Measurements from ENCODE around the gene RASD1.

RASD1 gene

DNA sequence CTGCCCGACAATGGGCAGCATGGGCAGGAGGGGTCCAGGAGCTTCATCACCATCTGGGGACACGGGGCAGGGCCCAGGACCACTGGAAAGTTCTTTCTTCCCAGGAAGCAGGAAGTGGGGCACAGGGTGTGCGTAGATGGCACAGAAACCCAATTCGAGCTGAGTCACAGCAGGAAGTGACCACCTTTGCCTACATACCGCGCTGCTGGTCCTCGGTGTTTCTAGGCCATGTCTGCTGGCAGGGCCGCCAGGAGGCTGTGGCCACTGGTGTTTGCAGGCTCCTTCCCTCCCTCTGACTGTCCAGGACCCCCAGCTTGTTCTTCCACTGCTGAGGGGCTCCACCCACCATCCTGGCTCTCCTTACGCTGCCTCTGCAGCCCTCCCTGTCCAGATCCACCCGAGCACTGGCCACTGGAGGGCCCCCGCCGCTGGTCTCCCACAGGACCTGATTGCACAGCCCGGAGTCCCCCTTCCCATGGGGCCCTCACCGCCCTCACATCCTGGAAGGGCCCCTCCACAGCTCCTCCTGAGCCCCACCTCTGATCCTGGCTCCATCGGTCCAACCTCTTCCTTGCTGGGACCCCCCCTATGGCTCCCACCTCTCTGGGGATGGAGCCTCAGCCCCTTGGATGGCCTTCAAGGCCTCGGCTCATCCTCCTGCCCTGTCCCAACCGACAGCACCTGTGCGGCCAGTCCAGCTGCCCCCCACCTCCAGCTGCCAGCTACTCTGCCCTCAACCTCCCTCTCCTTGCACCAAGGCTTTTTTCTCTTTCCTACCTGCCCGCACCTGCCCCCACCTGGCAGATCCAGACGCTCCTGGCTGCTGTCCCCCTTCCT, 14.5 kb upstream of the RASD1 start:
- DNase-seq (ENCODE audit: low read depth): no peak

DNA sequence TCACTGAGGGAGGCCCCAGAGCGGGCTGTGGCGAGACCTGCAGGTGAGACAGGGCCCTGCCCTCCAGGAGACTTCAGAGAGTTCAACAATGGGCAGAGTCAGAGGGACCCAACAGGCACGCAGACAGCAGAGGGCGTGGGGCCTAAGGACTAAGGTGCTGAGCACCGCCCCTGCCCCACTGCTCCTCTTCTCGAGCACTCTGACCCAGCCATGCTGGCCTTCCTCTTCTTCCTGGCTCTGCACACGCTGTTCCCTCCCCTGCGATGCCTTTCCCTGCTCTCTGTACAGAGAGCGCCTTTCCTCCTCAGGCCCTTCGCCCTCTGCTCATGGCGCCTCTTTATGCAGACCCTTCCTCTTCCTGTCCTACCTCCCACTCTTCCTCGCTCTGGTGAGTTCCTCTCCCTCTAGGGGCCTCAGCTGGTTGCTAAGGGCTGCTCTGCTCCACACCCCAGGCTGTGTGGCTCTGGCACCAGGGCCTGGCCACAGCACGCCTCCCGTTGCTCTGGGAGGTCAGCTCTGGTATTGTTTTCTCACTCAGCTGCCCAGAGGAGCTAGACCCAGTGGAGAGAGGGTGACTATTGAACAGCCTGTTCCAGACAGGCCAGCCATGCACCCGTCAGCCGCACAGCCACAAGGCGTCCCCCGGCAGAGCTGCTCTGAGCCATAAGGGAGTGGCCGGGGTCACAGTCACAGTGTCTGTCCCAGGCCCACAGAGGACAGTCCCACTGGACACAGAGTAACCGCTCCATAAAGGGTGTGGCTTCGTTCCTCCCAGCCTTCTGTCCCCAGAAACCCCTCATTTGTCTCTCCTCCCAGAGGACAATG, 13.6 kb upstream of the RASD1 start:
- DNase-seq (ENCODE audit: low read depth): no peak

GRCh38 chr17:17508646-17509591, 12.7 kb upstream of the RASD1 start:
- DNase-seq (ENCODE audit: low read depth): no peak

- no peak for DNase-seq (ENCODE audit: low read depth)
These were observed 11.9 kb upstream of the RASD1 start for GRCh38 chr17:17508019-17508535.

DNA sequence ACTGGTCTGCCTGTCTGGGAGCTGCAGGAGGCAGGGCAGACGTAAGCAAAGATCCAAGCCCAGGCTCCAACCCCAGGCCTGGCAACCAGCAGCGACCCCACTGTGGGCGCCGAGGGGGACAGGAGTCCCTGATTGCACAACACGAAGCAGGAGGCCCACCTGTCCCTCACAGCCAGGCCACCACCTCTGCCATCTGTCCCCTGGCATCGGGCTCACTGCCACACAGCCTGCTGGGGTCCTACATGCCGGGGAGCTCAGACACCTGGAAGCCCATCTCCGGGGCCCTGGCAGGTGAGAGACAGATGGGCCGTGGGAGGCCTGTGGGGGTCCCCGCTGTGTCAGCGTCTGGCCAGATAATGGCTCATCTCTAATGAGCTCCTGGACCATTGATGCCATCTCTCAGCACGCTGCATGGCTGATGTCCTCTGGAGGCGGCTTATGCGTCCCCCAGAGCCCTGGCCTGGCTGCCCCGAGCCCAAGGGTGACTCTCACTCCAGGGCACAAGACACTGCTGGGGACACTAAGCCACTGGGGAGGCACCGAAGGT, 11.3 kb upstream of the RASD1 start:
- no peak for DNase-seq (ENCODE audit: low read depth)

- DNase-seq (ENCODE audit: low read depth): no peak
These were observed 10.8 kb upstream of the RASD1 start for GRCh38 chr17:17506893-17507464.

GRCh38 chr17:17506181-17506741, 10.1 kb upstream of the RASD1 start:
- no peak for DNase-seq (ENCODE audit: low read depth)

DNA sequence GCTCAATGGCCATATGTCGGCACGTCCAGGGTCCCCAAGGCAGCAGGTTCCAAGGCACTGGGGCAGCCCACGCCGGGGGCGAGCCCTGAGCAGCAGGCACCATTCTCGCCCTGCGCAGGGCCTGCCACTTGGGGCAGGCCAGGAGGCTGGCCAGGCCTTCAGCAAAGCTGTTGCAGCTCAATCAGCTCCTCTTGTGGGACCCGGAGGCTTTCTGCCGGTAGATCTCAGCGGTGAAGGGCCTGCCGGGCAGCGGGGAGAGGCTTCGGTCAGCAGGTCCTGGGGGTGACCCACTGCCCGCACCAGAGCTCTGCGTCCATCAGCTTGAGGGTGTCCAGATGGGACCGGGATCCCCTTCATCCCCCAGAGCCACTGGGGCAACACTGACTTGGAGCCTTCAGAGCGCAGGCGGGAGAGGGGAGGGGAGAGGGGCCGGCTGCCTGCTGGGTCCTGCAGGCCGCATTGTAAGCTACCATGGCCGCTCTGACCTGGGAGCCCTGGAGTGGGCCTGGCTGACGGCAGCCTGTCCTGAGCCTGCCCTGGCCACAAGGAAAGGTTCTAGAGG, 9.5 kb upstream of the RASD1 start:
- DNase-seq (ENCODE audit: low read depth): no peak

GRCh38 chr17:17505151-17505550, 9.0 kb upstream of the RASD1 start:
- DNase-seq (ENCODE audit: low read depth): no peak

GRCh38 chr17:17504341-17505140, 8.3 kb upstream of the RASD1 start:
- no peak for DNase-seq (ENCODE audit: low read depth)

DNA sequence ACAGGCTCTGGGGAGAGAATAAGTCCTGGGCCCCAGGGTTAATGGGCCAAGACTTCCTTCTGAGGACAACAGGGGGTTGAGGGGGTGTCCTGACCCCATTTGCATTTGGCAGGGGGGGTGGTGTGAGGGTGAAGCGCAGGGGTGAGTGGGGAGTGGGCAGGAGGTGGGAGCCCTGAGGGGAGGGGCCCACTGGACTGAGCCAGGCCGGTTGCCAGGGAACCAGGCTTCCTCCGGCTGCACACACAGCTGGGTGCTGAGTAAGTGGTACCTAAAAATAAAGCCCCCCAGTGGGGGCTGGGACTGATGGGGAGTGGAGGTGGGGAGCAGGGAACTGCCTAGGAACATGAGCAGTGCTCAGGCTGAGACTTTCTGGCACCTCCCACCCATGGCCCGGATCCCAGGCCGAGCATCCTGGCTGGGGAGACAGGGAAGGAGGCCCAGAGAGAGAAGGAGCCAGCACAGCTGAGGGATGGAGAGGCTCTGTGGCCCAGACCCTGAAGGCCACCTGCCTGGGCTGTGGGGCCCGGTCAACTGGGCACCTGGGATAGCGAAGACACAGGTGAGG, 7.5 kb upstream of the RASD1 start:
- DNase-seq (ENCODE audit: low read depth): no peak

DNA sequence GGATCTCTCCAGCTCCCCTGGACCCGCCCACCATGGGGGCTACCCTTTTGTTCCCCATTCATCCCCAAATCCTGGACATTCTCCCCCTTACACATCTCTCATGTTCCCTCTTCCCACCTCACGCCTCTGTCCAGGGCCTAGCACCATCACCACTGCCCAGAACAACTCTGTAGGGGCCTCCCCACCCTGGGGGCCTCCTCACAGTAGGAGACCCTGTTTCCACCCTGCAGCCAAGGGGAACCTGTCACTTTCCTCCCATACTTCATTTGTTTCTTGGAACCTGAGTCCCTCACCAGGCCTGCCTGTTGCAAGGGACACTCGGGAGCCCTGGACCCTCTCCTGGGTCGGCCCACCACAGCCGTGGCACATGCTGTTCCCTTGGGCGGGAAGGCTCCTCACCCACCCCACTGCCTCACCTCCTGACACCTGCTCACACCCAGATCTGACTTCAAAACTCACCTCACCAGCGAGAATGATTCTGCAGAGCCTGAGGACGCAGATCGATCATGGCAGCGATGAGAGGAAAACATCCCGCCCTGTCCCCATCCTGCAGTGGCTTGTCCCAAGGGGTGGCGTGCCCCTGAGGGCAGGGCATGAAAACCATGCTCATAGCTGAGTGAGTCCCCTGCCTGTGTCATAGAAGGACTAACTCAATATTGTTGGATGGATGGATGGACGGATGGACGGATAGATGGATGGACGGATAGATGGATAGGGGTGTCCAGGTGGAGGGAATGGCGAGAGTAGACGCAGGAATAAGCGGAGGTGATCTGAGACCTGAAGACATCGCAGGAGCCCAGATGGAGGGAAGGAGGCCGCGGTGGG, 6.8 kb upstream of the RASD1 start:
- DNase-seq (ENCODE audit: low read depth): no peak

DNA sequence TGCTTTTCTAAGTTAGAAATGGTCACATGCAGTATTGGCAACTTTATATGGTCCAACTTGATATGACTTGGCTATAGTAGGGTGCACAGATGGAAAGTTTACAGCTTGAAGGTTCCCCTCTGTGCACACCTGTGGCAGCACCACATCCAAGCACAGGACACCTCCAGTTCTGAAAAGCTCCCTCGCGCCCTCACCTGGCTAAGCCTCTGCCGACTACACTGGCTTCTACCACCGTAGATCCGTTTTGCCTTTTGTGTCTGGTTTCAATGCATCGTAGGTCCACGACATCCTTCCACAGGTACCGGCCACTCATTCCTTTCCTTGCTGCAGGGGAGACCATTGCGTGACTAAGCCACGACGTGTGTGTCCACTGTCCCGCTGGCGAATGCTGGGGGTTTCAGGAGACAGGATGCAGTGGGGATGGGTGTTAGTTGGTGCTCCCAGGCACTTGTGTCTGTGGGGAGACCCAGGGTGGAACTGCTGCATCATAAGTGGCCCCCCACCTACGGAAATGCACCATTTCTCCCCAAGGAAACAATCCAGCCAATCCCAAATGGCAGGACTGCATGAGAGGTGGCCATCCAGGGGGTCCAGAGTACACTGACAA, 4.9 kb upstream of the RASD1 start:
- no peak for DNase-seq (ENCODE audit: low read depth)

- no peak for DNase-seq (ENCODE audit: low read depth)
These were observed 3.4 kb upstream of the RASD1 start for GRCh38 chr17:17499402-17500145.

DNA sequence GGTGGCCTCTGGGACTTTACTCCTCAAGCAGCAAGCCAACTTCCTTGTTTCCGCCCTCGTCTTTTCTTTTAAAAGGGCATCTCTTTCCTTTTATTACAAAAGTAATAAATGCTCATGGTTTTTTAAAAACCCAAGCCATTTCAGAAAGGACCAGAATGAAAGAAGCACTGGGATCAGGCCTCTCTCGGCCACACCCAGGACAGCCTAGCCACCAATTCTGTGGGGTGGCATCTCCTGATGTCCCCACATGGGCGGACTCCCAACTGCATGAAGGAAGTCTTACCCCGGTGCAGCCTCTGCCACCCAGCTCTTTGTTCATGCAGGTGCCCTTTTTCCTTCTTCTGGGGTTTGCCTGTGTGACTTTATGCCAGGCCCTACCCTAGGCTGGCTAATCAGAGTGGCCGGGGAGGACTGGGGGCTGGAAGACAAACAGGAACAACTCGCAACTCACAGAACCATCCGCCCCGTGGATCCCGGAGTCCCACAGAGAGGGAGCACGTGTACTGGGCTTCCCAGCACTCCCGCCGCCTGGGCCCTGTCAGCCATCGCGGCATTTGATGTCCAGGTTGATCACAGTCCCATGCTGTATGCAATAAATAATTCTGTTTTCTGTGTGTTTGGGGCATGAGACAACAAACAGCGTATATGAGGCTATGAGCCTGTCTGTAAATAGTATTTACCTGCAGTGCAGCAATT, 2.6 kb upstream of the RASD1 start:
- DNase-seq (ENCODE audit: low read depth): no peak

- no peak for DNase-seq (ENCODE audit: low read depth)
These were observed 1.8 kb upstream of the RASD1 start for GRCh38 chr17:17497845-17498520.

Data from HS-27A (cell line).